GM12892 (cell line): ENCODE data around the gene SYTL2.
A peak's percentile ranks its signal among the peaks of the same experiment; 100 is the strongest.

Experiments
- DNase-seq: peaks from one replicate; pipeline ENCODE4 v3.0.0; 2011; ENCODE audit not compliant: insufficient read length
- FAIRE-seq: peaks from 2 replicates; lab custom pipeline; 2011; peaks lifted over from hg19 to GRCh38; lab: Jason Lieb, UNC
- POLR2A ChIP-seq: IDR thresholded peaks from 2 replicates; pipeline ENCODE4 v1.6.1; 2011; ENCODE audit warnings: low read depth, low read length, control low read depth
- POLR2AphosphoS5 ChIP-seq: IDR thresholded peaks from 2 replicates; pipeline ENCODE4 v1.6.1; 2011; ENCODE audit warnings: low read depth, low read length, control low read depth
- TAF1 ChIP-seq: IDR thresholded peaks from 2 replicates; pipeline ENCODE4 v1.6.1; 2011; ENCODE audit warnings: low read depth, mild to moderate bottlenecking, control low read depth, low read length, borderline replicate concordance

SYTL2 gene

GRCh38 chr11:85767246-85767945, 43.5 kb downstream of the SYTL2 start:
- FAIRE-seq (no peak), DNase-seq (no peak)
- no peak for TF ChIP-seq TAF1
- TF ChIP-seq POLR2A = no peak
- no peak for TF ChIP-seq POLR2AphosphoS5

DNA sequence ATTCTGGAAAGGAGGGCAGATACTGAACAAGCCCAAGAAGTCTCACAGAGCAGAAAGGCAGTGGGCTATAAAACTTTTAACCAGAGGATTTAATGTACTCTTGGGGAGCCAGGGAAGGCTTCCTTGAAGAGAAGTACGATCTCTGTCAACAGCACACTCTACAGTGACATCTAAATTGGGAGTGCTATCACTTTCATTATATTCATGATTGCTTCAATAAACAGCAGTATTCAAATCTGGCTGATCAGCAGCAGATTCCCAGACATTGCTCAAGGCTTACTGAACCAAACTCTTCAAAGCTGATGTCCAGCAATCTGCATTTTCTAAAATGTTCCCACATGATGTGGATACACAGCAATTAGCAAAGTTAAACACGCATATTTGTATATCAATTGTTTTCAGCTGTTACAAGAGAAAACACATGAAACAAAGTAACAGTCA, 44.2 kb downstream of the SYTL2 start:
- DNase-seq (no peak), FAIRE-seq (no peak)
- TF ChIP-seq POLR2A (no peak), TAF1 (no peak), POLR2AphosphoS5 (no peak)

DNA sequence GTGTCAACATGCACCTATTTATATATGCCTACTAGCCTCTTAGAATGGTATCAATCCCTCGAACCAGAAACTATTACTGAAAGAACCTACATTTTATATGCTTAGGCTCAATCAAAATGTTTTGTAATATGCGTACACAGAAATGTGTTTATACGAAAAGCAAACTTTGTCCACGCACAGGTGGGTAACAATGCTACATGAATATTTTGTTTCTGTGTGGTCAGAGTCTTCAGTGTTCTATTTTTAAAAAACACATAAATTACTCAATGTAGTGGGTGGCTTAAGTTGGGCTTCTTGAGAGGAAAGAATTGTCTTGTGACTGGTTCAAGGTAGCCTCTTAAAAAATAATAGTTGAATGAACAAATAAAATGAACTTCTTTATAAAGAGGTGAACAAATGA, 46.1 kb downstream of the SYTL2 start:
- no peak for FAIRE-seq
- no peak for DNase-seq
- TF ChIP-seq POLR2A = no peak
- no peak for TF ChIP-seq TAF1
- no peak for TF ChIP-seq POLR2AphosphoS5

GRCh38 chr11:85762226-85762625, 48.7 kb downstream of the SYTL2 start:
- no peak for TF ChIP-seq POLR2A
- TF ChIP-seq TAF1 = no peak
- no peak for TF ChIP-seq POLR2AphosphoS5
- FAIRE-seq = no peak

GRCh38 chr11:85759915-85760314, 51.0 kb downstream of the SYTL2 start:
- TF ChIP-seq POLR2AphosphoS5 (no peak), POLR2A (no peak), TAF1 (no peak)
- DNase-seq = no peak
- peak; percentile 58 for FAIRE-seq

More at GRCh38 chr11:85762226-85762625, 48.7 kb downstream of the SYTL2 start:
- DNase-seq = no peak

- DNase-seq = no peak
- TF ChIP-seq POLR2AphosphoS5 (no peak), POLR2A (no peak), TAF1 (no peak)
- no peak for FAIRE-seq
Measured at GRCh38 chr11:85758480-85759039, 52.4 kb downstream of the SYTL2 start.

- no peak for TF ChIP-seq POLR2AphosphoS5
- no peak for TF ChIP-seq POLR2A
- FAIRE-seq (no peak), DNase-seq (no peak)
Measured at GRCh38 chr11:85758026-85758425, 52.9 kb downstream of the SYTL2 start.

DNA sequence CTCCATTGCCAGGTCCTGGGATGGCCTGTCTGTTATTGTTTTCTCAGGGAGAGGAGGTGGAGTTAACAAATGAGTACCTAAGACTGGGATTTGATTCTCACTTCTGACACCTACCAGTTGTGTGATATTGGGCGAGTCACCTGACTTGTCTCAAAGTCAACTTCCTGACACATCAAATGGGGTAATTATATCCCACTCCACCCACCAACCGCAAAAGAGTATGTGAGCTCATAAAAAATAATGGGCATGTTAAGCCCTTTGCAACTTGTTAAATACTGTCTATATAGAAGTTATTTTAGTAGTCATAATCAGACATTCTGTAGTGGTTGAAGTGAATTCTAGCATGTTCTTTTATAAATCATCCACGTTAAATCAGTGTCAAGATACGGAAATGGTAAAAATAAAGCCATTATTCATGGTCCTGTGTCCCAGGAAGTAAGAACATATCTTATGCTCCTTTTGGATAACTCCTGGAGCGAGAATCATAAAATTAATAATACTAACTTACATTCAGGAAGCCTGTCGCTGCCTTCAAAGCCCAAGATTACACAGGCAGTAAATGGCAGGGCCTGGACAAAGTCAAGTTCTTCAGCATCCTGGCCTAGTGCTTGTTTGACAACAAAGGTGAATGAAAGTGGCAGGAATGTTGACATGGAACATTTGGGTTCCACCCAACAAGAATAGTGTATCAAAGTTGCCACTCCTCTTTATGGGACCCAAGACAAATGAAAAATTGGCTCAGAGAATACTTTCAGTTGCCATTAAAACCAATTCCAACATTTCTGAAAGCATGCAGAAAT, 54.3 kb downstream of the SYTL2 start:
- no peak for DNase-seq
- FAIRE-seq = peak; percentile 30
- TF ChIP-seq POLR2AphosphoS5 (no peak), POLR2A (no peak), TAF1 (no peak)

- DNase-seq (no peak), FAIRE-seq (no peak)
- TF ChIP-seq TAF1 (no peak), POLR2A (no peak), POLR2AphosphoS5 (no peak)
Measured at GRCh38 chr11:85755701-85756100, 55.2 kb downstream of the SYTL2 start.

DNA sequence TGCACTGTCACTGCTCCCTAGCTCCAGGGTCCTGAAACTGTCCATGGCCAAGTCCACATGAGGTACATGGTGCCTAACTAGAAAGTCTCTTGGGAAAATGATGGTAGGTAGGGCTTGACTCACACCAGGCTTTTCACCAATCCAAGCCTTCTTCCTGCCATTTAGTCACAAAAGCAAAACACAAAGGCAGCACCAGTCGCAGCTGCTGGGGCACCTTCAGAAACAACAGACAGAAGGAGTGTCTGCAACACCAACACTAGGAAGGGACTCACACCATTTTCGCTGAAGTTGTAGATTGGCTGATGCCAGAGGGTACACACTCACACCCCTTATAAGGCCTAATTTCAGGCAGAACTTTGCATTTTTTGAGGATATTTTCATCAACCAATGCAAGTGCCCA, 55.7 kb downstream of the SYTL2 start:
- DNase-seq = no peak
- TF ChIP-seq POLR2AphosphoS5 = no peak
- no peak for TF ChIP-seq POLR2A
- TF ChIP-seq TAF1 = no peak
- FAIRE-seq = no peak

GRCh38 chr11:85752890-85753581, 57.9 kb downstream of the SYTL2 start:
- FAIRE-seq (no peak), DNase-seq (no peak)
- TF ChIP-seq TAF1 = no peak
- TF ChIP-seq POLR2A = no peak
- no peak for TF ChIP-seq POLR2AphosphoS5
